GM21528 (cell line): ENCODE results near the gene KLK3.

ENCODE experiments used
- ATAC-seq: cut with Tn5 transposase; IDR thresholded peaks from one replicate; pipeline ENCODE4 v1.9.1; 2021; ENCODE audit warnings: mild to moderate bottlenecking, moderate library complexity; ENCODE audit not compliant: unreplicated experiment, low FRiP score

KLK3 gene

DNA sequence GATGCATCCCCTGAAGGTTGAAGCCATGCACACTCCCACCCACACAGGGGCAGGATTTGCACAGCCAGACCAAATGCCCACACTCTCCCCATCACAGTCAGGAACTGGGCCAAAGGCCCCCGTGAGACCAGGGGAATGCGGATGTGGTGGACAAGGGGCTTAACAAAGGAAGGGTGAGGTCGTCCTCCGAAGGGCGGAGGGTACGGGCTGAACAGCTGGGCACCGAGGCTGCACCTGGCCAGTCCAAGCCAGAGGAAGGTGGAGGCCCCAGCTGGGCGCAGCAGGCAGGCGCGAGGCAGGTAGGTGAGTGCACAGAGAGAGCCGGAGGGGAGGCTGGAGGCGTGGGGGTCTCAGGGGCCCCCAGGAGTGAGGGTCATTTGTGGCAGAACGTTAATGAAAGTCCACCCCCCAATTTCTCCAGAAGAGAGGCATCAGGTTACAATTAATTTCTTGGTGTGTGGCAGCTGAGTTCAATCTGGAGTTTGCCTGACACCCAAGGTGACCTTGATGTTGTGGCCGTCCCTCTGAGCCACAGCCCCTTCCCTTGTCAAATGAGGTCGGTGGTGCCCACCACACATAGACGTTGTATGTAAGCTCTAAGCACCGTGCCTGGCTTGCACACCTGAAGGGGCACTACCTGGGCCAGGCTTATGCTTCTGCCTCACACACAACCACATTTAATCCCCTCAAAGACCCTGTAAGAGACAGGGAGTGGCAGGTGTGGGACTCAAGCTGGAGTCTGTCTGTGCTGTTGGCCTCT lies 24.3 kb upstream of the KLK3 start:
- ATAC-seq, result no peak

DNA sequence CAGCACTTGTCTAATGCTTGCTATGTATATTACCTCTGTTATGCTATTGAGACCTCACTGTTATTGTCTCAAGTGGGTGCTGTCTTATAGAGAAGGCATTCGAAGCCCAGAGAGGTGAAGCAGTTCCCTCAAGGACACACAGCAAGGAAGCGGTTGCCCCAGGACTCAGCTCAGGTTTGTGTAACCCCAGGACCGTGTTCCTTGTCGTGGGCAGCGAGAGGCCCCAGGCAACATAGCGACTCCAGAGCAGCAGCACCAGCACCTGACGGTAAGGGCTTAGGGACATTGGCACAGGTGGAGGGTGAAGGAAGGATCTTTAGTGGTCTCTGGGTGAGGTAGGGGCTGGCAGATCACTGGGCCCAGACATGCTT lies 23.7 kb upstream of the KLK3 start:
- no peak for ATAC-seq

DNA sequence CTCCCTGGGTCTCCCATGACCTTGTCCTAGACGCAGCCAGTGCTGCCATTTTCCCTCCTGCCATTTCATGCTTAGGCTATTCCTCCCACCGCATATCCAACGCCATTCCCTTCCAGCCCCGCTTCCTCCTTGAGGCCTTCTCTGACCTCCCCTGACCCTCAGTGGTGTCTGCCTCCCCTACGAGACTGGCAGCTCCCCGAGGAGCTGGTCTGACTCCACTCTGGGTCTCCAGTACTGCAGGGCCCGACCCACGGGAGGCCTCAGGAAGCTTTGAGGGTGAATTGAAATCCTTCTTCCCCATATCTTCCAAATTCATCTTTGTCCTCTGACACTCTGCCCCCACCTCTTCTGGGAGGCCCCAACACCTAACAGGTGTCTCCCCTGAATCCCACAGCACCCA lies 22.0 kb upstream of the KLK3 start:
- no peak for ATAC-seq

DNA sequence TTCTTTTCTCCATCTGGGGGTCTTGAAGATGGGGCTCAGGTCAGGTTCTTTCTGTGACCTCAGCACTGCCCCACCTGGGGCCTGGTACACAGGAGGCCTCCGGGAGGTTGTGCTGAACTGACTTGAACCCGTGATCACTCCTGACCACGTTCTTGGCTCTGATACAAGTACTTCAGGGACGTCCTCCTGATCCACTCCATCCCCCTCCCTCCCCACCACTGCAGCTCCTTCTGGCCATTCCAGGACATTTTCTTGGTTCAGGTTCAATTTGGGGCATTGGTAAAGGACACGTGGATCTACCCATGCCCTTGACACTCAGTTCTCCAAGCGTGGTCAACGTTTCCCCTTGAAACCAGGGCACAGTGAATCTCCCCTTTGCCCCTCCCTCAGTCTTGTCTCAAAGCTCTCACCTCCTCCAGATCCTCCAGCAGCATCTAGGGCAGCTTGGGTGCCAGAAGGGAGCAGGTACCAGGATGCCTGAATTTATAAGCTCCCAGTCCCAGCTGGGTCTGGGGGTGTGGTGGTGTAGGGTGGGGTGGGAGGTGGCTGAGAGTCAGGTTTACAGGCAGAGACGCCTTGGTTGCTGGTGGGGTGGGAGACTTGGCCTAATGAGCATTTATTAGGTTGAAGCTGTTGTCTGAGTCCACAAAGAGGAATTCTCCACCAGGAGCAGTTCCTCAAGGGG lies 21.5 kb upstream of the KLK3 start, which contains the start of gene KLK15:
KLK15 (minus strand) TSS at position 458 of the 685 bp plus-strand sequence. CDS start 2,082 bp downstream, outside the sequence.
- no peak for ATAC-seq

DNA sequence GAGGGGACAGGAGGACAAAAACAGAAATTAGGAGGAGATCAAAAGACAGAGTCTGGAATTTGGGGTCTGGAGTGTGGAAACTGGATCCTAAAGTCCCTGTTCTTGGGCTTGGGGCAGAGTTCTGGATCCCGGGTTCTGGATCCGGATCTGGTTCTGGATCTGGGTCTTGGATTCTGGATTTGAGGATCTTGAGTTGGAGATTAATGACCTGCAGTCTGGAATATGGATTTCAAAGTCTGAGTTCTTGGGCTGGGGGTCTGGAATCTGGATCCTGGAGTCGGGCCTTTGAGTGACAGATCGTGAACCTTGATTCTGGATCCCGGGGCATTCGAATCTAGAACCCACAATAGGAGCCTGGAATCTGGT lies 20.9 kb upstream of the KLK3 start:
- no peak for ATAC-seq

DNA sequence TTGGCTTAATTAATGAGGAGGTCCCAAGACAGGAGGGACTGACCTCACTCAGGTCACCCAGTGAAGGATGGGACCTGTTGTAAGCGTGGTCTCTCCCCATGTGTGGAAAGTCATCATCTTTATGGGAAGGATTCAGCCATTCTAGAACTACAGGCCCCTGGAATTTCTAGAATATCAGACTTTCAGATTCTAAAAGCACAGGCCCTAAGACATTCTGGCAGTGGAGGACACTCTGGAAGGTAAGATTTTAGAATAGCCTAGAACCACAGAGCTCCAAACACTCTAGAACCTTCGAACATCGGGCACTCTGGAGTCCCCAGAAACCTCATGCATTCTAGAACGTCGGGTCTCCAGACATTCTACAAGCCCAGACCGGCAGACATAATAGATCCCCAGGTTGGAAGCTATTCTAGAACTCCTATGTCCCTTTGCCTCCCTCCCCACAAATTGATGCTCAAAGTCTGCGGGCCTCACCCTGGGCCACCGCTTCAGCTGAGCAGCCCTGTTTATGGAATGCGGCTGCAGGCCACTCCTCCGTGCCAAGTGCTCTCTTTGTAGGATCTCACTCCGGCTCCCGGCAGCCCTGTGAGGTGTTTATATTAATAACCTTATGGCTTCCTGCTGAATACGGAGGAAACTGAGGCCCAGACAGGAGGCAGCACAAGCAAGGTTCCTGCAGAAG lies 19.5 kb upstream of the KLK3 start:
- no peak for ATAC-seq

DNA sequence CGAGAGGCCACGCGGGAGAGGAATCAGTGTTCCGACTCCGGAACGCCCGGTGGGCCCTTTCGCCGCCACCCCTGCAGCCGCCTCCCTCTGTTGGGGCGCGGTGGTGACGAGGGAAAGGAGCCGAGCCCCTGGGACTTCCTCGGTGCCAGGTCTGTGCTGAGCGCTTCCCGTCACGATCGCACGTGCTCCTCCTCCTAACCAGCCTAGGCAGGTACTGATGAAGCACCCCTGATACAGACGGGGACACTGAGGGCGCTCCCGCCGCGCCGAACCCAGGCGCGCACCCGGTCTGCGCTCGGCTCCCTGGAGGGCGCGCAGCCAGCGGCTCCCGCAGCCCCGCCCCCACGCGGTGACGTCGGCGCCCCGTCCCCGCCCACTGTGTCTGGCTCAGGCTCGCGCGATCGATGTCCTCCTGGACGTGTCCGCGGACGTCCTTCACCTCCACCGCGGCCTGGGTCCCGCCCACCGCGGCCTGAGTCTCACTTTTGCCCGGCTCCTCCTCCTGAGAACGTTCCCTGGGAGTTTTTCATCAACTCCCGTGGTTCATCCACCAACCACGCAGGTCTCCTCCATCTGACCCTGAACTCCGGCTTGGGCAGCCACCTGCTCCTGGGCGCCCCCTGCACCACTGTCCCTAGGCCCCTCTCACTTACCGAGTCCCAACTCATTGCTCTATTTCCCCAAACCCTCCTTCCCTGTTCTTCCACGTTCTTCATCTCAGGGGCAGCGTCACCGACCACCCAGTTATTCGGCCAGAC lies 18.8 kb upstream of the KLK3 start:
- peak; percentile 78 for ATAC-seq

DNA sequence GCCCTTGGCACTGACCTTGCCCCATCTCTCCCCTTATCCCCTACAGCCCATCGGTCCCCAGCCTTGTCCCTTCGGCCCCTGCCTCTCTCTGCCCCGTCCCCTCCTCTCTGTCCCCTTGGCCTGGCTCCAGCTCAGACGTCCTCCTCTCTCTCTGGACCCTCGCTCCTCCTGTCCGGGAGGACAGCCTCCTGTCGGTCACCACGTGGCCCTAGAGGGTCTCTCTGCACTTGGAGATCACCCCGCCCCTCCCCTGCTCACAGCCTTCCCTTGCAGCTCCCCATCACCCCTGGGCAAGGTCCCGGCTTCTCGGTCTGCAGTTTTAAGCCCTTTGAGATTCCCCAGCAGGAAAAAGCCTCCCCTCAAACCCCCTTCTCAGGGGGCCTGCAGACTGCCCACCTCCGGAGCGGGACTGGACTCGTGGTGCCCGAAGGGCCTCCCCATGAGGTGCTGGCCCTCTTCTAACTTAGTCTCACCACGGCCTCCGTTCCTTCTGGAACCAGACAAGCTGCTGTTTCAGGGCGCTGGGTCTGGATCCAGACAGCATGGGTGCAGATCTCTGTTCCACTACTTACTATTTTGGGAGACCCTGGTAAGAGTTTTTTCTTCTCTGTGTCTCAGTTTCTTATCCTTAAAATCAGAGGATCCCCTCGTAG lies 18.0 kb upstream of the KLK3 start:
- ATAC-seq, result no peak

DNA sequence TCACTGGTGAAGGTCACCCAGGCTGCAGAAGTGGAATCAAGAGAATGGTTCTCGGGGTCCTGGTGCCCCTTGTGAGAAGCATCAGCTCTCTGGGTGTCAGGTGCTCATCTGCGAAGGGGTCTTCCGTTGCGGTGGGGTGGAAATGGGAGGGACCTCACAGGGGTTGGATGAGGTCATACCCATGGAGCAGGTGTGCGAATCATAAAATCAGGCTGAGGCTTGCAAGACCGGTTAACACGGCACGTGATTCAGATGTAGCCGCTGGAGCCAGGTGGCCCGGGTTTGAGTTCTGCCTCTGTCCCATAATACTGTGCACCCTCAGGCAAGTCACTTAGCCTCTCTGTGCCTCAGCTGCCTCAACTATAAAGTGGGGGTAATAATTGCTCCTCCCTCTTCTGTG lies 17.4 kb upstream of the KLK3 start:
- ATAC-seq, result no peak

DNA sequence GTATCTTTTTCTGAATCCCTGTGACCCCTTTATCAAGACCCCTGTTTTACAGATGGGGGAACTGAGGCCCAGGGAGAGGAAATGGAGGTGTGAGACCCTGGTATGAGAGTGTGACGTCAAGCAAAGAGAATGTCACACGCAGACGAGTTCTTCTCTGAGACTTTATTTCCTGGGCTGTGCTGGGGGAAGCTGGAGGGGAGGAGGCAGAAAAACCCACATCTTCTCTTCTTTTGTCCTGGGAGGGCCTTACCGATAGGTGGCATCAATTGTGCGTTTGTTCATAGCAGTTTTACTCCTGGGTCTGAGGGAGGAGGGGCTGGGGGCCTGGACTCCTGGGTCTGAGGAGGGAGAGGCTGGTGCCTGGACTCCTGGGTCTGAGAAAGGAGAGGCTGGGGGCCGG lies 16.5 kb upstream of the KLK3 start:
- ATAC-seq, result no peak

DNA sequence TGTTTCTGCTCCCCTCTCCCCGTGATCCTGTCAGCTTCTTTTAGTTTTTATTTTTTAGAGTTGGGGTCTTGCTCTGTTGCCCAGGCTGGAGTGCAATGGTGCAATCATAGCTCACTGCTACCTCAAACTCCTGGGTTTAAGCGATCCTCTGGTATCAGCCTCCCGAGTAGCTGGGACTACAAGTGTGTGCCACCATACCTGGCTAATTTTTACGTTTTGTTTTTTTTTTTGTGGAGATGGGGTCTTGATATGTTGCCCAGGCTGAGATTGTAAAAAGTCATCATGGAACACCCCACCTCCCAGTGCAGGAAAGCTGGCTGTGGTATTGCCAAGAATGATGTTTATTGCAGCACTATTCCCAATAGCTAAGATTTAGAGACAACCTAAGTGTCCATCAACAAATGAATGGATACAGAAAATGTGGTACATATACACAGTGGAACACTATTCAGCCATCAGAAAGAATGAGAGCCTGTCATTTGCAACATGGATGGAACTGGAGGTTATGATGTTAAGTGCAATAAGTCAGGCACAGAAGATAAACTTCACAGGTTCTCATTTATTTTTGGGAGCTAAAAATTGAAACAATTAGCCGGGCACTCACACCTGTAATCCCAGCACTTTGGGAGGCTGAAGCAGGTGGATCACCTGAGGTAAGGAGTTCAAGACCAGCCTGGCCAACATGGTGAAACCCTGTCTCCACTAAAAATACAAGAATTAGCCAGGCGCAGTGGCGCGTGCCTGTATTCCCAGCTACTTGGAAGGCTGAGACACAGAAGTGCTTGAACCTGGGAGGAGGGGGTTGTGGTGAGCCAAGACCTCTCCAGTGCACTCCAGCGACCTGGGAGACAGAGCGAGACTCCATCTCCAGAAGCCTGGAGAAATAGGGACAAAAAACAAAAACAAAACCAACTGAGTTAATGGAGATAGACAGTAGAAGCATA lies 14.7 kb upstream of the KLK3 start:
- ATAC-seq, result no peak

DNA sequence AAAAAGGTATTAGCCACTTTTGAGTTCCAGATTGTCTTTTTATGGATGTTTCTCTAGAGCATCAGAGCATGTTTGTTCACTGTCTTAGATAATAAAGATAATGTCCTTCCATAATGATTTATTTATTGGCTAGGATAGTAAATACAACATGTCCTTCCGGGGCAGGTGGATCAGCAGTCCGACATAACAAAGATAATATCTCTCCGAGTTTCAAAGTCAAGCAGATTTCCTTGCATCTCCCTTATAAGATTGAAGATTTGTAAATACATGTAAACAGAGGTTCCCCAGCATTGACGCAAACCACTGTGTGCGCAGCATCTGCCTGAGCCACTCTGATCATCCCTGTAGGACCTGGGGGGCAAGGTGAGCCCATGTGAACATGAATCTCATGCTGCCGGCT lies 12.6 kb upstream of the KLK3 start:
- no peak for ATAC-seq

DNA sequence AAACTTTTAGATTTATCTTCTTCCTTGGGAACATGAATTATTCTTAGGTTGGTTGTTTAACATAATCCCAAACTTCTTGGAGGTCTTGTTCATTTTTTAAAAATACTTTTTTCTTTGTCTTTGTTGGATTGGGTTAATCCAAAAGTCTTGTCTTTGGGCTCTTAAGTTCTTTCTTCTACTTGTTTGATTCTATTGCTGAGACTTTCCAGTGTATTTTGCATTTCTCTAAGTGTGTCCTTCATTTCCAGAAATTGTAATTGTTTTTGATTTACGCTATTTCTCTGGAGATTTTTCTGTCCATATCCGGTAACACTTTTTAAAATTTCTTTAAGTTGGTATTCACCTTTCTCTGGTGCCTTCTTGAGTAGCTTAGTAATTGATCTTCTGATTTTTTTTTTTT lies 11.5 kb upstream of the KLK3 start:
- ATAC-seq, result no peak

DNA sequence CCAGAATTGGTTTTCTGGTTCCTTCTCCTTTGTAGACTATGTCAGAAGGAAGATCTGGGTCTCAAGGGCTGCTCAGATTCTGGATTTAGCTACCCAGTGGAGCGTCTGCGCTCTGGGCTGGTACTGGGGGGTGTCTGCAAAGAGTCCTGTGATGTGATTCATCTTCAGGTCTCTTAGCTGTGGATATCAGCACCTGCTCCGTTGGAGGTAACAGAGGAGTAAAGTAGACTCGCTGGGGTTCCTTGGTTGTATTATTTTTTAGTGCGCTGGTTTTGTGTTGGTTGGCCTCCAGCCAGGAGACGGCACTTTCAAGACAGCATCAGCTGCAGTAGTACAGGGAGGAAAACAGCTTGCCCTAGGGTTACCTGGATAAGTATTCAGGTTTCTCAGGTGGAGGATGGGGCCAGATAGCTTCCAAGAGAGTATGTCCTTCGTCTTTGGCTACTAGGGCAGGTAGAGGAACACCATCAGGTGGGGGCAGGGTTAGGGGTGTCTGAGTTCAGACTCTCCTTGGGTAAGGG lies 11.0 kb upstream of the KLK3 start:
- no peak for ATAC-seq

DNA sequence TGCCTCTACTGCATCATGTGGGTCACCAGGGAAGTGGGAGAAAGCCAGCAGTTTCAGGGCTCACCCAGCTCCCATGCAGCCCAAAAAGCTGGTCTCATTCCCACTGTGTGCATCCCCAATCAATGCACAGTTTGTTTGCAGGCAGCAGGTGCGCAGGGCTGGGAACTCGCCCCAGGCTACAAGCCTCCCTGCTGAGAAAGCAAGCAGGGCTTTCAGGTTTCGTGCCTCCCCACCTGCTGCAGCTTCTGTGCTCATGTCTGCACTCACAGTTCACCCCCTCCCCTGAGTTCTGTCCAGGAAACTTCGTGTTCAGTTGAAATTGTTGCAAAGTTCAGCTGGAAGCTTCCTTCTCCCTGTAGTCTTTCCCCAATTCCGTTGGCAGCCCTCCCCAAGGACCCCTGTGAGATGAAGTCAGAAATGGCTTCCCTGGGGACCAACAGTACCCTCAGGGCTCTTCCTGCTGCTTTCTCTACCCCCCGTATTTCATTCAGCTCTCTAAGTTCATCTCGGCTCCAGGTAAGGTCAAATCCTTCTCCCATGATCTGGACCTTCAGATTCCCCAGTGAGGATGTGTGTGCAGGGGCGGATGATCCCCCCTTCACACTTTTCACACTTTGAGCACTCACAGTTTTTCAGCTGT lies 10.3 kb upstream of the KLK3 start:
- ATAC-seq, result no peak

DNA sequence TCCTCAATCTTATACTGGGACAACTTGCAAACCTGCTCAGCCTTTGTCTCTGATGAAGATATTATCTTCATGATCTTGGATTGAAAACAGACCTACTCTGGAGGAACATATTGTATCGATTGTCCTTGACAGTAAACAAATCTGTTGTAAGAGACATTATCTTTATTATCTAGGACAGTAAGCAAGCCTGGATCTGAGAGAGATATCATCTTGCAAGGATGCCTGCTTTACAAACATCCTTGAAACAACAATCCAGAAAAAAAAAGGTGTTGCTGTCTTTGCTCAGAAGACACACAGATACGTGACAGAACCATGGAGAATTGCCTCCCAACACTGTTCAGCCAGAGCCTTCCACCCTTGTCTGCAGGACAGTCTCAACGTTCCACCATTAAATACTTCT lies 4.0 kb upstream of the KLK3 start:
- ATAC-seq, result no peak

DNA sequence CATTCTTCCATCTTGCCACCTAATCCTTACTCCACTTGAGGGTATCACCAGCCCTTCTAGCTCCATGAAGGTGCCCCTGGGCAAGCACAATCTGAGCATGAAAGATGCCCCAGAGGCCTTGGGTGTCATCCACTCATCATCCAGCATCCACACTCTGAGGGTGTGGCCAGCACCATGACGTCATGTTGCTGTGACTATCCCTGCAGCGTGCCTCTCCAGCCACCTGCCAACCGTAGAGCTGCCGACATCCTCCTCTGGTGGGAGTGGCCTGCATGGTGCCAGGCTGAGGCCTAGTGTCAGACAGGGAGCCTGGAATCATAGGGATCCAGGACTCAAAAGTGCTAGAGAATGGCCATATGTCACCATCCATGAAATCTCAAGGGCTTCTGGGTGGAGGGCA lies 3.1 kb upstream of the KLK3 start:
- no peak for ATAC-seq

DNA sequence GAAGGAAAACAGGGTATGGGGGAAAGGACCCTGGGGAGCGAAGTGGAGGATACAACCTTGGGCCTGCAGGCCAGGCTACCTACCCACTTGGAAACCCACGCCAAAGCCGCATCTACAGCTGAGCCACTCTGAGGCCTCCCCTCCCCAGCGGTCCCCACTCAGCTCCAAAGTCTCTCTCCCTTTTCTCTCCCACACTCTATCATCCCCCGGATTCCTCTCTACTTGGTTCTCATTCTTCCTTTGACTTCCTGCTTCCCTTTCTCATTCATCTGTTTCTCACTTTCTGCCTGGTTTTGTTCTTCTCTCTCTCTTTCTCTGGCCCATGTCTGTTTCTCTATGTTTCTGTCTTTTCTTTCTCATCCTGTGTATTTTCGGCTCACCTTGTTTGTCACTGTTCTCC lies 2.7 kb downstream of the KLK3 start:
- no peak for ATAC-seq

DNA sequence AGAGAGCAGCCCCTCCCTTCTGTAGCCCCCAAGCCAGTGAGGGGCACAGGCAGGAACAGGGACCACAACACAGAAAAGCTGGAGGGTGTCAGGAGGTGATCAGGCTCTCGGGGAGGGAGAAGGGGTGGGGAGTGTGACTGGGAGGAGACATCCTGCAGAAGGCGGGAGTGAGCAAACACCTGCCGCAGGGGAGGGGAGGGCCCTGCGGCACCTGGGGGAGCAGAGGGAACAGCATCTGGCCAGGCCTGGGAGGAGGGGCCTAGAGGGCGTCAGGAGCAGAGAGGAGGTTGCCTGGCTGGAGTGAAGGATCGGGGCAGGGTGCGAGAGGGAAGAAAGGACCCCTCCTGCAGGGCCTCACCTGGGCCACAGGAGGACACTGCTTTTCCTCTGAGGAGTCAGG lies 4.2 kb downstream of the KLK3 start:
- no peak for ATAC-seq
